Activated CD8-positive, alpha-beta memory T cell treated with anti-CD3 and anti-CD28 coated beads, Interleukin-2, amount 50 U/mL, for 48 hours (primary cell): ENCODE data around the gene TOGARAM1.
"Not testable (repeated sequence)": the region's sequence is repeated elsewhere in the genome, so short reads cannot be mapped to it uniquely, and the experiment has no call there.

Experiments
- DNase-seq: peaks from one replicate; pipeline ENCODE4 v3.0.0-alpha.2; 2020

Gene TOGARAM1

GRCh38 chr14:45051180-45051579 is 89.2 kb downstream of the TOGARAM1 start:
- no peak for DNase-seq

GRCh38 chr14:45051896-45052295 is 89.9 kb downstream of the TOGARAM1 start:
- DNase-seq = no peak

GRCh38 chr14:45057349-45057748 is 95.4 kb downstream of the TOGARAM1 start:
- DNase-seq = no peak

- no peak for DNase-seq
Observed at GRCh38 chr14:45057881-45058364, 95.9 kb downstream of the TOGARAM1 start.

GRCh38 chr14:45060551-45060950 is 98.6 kb downstream of the TOGARAM1 start:
- DNase-seq = no peak

- DNase-seq = no peak
Observed at GRCh38 chr14:45065540-45065939, 103.5 kb downstream of the TOGARAM1 start.

- no peak for DNase-seq
Observed at GRCh38 chr14:45065956-45066355, 104.0 kb downstream of the TOGARAM1 start.

- no peak for DNase-seq
Observed at GRCh38 chr14:45066667-45067066, 104.7 kb downstream of the TOGARAM1 start.

- DNase-seq = no peak
Observed at GRCh38 chr14:45068396-45068795, 106.4 kb downstream of the TOGARAM1 start.

GRCh38 chr14:45070215-45070614 is 108.2 kb downstream of the TOGARAM1 start:
- no peak for DNase-seq

GRCh38 chr14:45072126-45072525 is 110.1 kb downstream of the TOGARAM1 start:
- no peak for DNase-seq

GRCh38 chr14:45073231-45073879 is 111.4 kb downstream of the TOGARAM1 start:
- DNase-seq = no peak

- no peak for DNase-seq
Observed at GRCh38 chr14:45078323-45078722, 116.3 kb downstream of the TOGARAM1 start.

- DNase-seq = not testable (repeated sequence)
Observed at GRCh38 chr14:45080416-45080968, 118.5 kb downstream of the TOGARAM1 start.

- not testable (repeated sequence) for DNase-seq
Observed at GRCh38 chr14:45081096-45081495, 119.1 kb downstream of the TOGARAM1 start.

GRCh38 chr14:45082420-45082819 is 120.4 kb downstream of the TOGARAM1 start:
- no peak for DNase-seq

GRCh38 chr14:45083617-45083975 is 121.6 kb downstream of the TOGARAM1 start:
- no peak for DNase-seq

- peak; percentile 97 for DNase-seq
Observed at GRCh38 chr14:45083976-45084722, 122.2 kb downstream of the TOGARAM1 start, which contains the start of gene PRPF39. Gene PRPF39, plus strand, starts transcription at chr14:45084116. Its CDS starts 11,124 bp downstream, at chr14:45095240.

- DNase-seq = no peak
Observed at GRCh38 chr14:45084946-45085346, 123.0 kb downstream of the TOGARAM1 start.

GRCh38 chr14:45089813-45090212 is 127.8 kb downstream of the TOGARAM1 start:
- DNase-seq = no peak

- DNase-seq = no peak
Observed at GRCh38 chr14:45091710-45092109, 129.7 kb downstream of the TOGARAM1 start.

GRCh38 chr14:45094275-45094674 is 132.3 kb downstream of the TOGARAM1 start:
- DNase-seq = no peak

GRCh38 chr14:45095143-45095542 is 133.2 kb downstream of the TOGARAM1 start:
- DNase-seq = no peak

GRCh38 chr14:45096218-45096617 is 134.2 kb downstream of the TOGARAM1 start:
- no peak for DNase-seq
